PC-9 (cell line): ENCODE measurements around the gene SFSWAP. TPM values are rescaled to one million over a fixed set of nuclear protein-coding genes. Genes with fewer than 3 reads are reported as not detected.
"Not testable (repeated sequence)": the region's sequence is repeated elsewhere in the genome, so short reads cannot be mapped to it uniquely, and the experiment has no call there.

Source experiments
- BruUV-seq: library from RNA; stranded (reverse); fragments of 400-500 nt; replicated peaks from 2 replicates; lab custom pipeline; 2021; lab: Mats Ljungman, UMichigan
- CTCF ChIA-PET: fragments of 300-600 bp; sonication (Branson Sonifier 250); formaldehyde crosslinking; loops from one replicate; lab custom pipeline; 2022; ENCODE audit warnings: antibody characterized with exemption; lab: Charles Lee
- POLR2A ChIA-PET: fragments of 300-600 bp; sonication (Branson Sonifier 250); formaldehyde crosslinking; loops from one replicate; lab custom pipeline; 2022; ENCODE audit warnings: antibody characterized with exemption; ENCODE audit not compliant: unreplicated experiment; lab: Charles Lee
- DNase-seq, 2 experiments: peaks; one replicate each; pipeline versions ENCODE4 v3.0.0 to v3.0.0-alpha.2; 2015 to 2022; ENCODE audit warnings: mixed read lengths in 1 of 2
- H2AFZ ChIP-seq: fragments of 200-600 bp; sonication (generic); 2 replicates; pipeline ENCODE4 v1.8.1; 2017; ENCODE audit warnings: antibody characterized with exemption
- H3F3A ChIP-seq: fragments of 200-600 bp; sonication (generic); 2 replicates; pipeline ENCODE4 v1.8.1; 2017; ENCODE audit warnings: antibody characterized with exemption, mild to moderate bottlenecking, low read depth; ENCODE audit not compliant: insufficient read depth
- H3K27ac ChIP-seq: fragments of 200-600 bp; sonication (generic); 2 replicates; pipeline ENCODE4 v1.6.1; 2016; ENCODE audit warnings: mixed run types
- H3K27me3 ChIP-seq: fragments of 200-600 bp; sonication (generic); 2 replicates; pipeline ENCODE4 v1.6.1; 2016; ENCODE audit warnings: low read depth, mixed run types; ENCODE audit not compliant: insufficient read depth
- H3K36me3 ChIP-seq: fragments of 200-600 bp; sonication (generic); 2 replicates; pipeline ENCODE4 v1.6.1; 2016; ENCODE audit warnings: low read depth, mixed run types
- H3K4me1 ChIP-seq: fragments of 200-600 bp; sonication (generic); replicated peaks from 2 replicates; pipeline ENCODE4 v1.6.1; 2016; ENCODE audit warnings: mixed run types; ENCODE audit not compliant: insufficient read depth
- H3K4me2 ChIP-seq: fragments of 200-600 bp; sonication (generic); 2 replicates; pipeline ENCODE4 v1.6.1; 2017; ENCODE audit warnings: mixed run types
- H3K4me3 ChIP-seq: fragments of 200-600 bp; sonication (generic); 2 replicates; pipeline ENCODE4 v1.6.1; 2016; ENCODE audit warnings: mixed run types
- H3K79me2 ChIP-seq: fragments of 200-600 bp; sonication (generic); 2 replicates; pipeline ENCODE4 v1.6.1; 2017; ENCODE audit warnings: low read depth, mixed run types
- H3K9me2 ChIP-seq: fragments of 200-600 bp; sonication (generic); 2 replicates; pipeline ENCODE4 v1.8.1; 2017; ENCODE audit warnings: mild to moderate bottlenecking; ENCODE audit not compliant: insufficient read depth
- H3K9me3 ChIP-seq: fragments of 200-600 bp; sonication (generic); 2 replicates; pipeline ENCODE4 v1.8.1; 2016; ENCODE audit warnings: low read depth; ENCODE audit not compliant: insufficient read depth
- H4K20me1 ChIP-seq: fragments of 200-600 bp; sonication (generic); 2 replicates; pipeline ENCODE4 v1.8.1; 2017; ENCODE audit not compliant: insufficient read depth
- CTCF ChIP-seq: fragments of 200-600 bp; sonication (generic); conservative IDR thresholded peaks from 2 replicates; pipeline ENCODE4 v1.6.1; 2017; ENCODE audit warnings: mixed run types, antibody characterized with exemption, mild to moderate bottlenecking, moderate library complexity
- EZH2 ChIP-seq: fragments of 200-600 bp; sonication (generic); IDR thresholded peaks from 2 replicates; pipeline ENCODE4 v1.8.0; 2017; ENCODE audit warnings: antibody characterized with exemption, low read depth
- intact Hi-C: fragments of 100-400 bp; cut with micrococcal nuclease; formaldehyde crosslinking; loops from one replicate; pipeline ENCODE4 v1.10.0; 2022; ENCODE audit not compliant: unreplicated experiment
- total RNA-seq: library from RNA; stranded (reverse); gene quantifications from 2 replicates; pipeline ENCODE4 v1.2.3, GENCODE V29; 2021

The SFSWAP gene
- total RNA-seq, 1 experiment from 2014 or later: 40.7 TPM

DNA sequence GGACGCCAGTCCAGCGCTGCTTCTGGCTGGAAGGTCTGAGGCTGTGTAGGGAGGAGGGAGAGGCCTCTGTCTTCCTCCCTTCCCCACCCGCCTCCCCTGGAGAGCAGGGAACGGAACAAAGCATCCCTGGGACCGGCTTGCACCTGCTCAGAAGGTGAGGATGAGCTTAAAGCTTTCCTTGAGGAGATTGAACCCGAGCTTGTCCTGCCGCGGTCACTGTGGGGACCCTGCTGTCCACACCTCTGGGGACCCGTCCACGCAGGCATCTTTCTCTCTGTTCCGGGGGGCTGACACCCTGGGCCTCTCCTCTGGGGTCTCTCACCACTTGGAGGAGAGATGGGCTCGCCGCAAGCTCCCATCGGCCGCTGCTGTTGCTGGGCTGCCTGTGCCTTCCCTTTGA lies 33.2 kb upstream of the SFSWAP start:
- CTCF ChIA-PET: no interaction called here
- no TSS peak for BruUV-seq
- Histone ChIP-seq H3K36me3 (no peaks in the 10 kb centered on the region), H3K27me3 (peaks cover 86% of the 10 kb centered on the region), H2AFZ (no peak overlapping the region), H3K27ac (no peak overlapping the region), H4K20me1 (no peaks in the 10 kb centered on the region), H3K4me2 (no peak overlapping the region), H3K4me3 (no peak overlapping the region), H3F3A (no peaks in the 10 kb centered on the region), H3K9me2 (no peaks in the 10 kb centered on the region), H3K9me3 (no peaks in the 10 kb centered on the region), H3K79me2 (no peaks in the 10 kb centered on the region), H3K4me1 (no peaks in the 10 kb centered on the region)
- POLR2A ChIA-PET: no interaction called here
- TF ChIP-seq EZH2 (no peak), CTCF (no peak)
- intact Hi-C loops: no loop called here
- DNase-seq: no peak

- H3F3A ChIP-seq, POLR2A ChIA-PET, H3K9me3 ChIP-seq, H3K79me2 ChIP-seq, DNase-seq, H4K20me1 ChIP-seq, BruUV-seq, H3K9me2 ChIP-seq, H3K36me3 ChIP-seq, H3K4me2 ChIP-seq, CTCF ChIA-PET, intact Hi-C loops, H2AFZ ChIP-seq, H3K4me3 ChIP-seq, H3K27ac ChIP-seq, H3K4me1 ChIP-seq: not testable (repeated sequence)
- peaks cover 86% of the 10 kb centered on the region for H3K27me3 ChIP-seq
Measured at GRCh38 chr12:131678389-131679181, 32.3 kb upstream of the SFSWAP start.

GRCh38 chr12:131679186-131679585 lies 31.7 kb upstream of the SFSWAP start:
- H3K4me3 ChIP-seq, BruUV-seq, intact Hi-C loops, POLR2A ChIA-PET, CTCF ChIA-PET, H2AFZ ChIP-seq, H3F3A ChIP-seq, H3K79me2 ChIP-seq, H3K4me2 ChIP-seq, H3K9me3 ChIP-seq, DNase-seq, H3K9me2 ChIP-seq, H3K4me1 ChIP-seq, H4K20me1 ChIP-seq, H3K36me3 ChIP-seq, H3K27ac ChIP-seq: not testable (repeated sequence)
- peaks cover 86% of the 10 kb centered on the region for H3K27me3 ChIP-seq

GRCh38 chr12:131679816-131680215 lies 31.1 kb upstream of the SFSWAP start:
- H3K4me2 ChIP-seq, CTCF ChIA-PET, H3K4me3 ChIP-seq, BruUV-seq, H3K27ac ChIP-seq, H3K79me2 ChIP-seq, H3K4me1 ChIP-seq, DNase-seq, H3F3A ChIP-seq, POLR2A ChIA-PET, intact Hi-C loops, H3K36me3 ChIP-seq, H3K9me3 ChIP-seq, H2AFZ ChIP-seq, H3K9me2 ChIP-seq, H4K20me1 ChIP-seq: not testable (repeated sequence)
- H3K27me3 ChIP-seq: peaks cover 82% of the 10 kb centered on the region

- BruUV-seq, H3K27ac ChIP-seq, DNase-seq, H3K4me2 ChIP-seq, H3K79me2 ChIP-seq, CTCF ChIA-PET, intact Hi-C loops, H3K9me3 ChIP-seq, POLR2A ChIA-PET, H4K20me1 ChIP-seq, H2AFZ ChIP-seq, H3K4me3 ChIP-seq, H3K4me1 ChIP-seq, H3F3A ChIP-seq, H3K36me3 ChIP-seq, H3K9me2 ChIP-seq: not testable (repeated sequence)
- H3K27me3 ChIP-seq: peaks cover 82% of the 10 kb centered on the region
Measured at GRCh38 chr12:131680392-131681256, 30.3 kb upstream of the SFSWAP start.
